DOHH2 (cell line): Measurements from ENCODE around the gene ABHD1.

Experiments used
- H3F3A ChIP-seq: fragments of 200-600 bp; sonication (generic), shearing (Covaris generic); 2 replicates; pipeline ENCODE4 v1.6.0; 2016; ENCODE audit warnings: antibody characterized with exemption, mild to moderate bottlenecking; ENCODE audit not compliant: control insufficient read depth, insufficient read depth
- H3K27ac ChIP-seq: fragments of 200-600 bp; sonication (generic); 2 replicates; pipeline ENCODE4 v1.5.1; 2014; ENCODE audit warnings: low read depth, mild to moderate bottlenecking, low read length, moderate library complexity
- H3K27me3 ChIP-seq: fragments of 200-600 bp; sonication (generic); 2 replicates; pipeline ENCODE4 v1.6.1; 2014; ENCODE audit warnings: mild to moderate bottlenecking, low read length, mixed read lengths; ENCODE audit not compliant: control insufficient read depth
- H3K36me3 ChIP-seq: fragments of 200-600 bp; sonication (generic); 2 replicates; pipeline ENCODE4 v1.6.1; 2014; ENCODE audit warnings: mild to moderate bottlenecking, low read length, moderate library complexity, mixed read lengths; ENCODE audit not compliant: control insufficient read depth
- H3K4me1 ChIP-seq: fragments of 200-600 bp; sonication (generic); 2 replicates; pipeline ENCODE4 v1.6.1; 2014; ENCODE audit warnings: mild to moderate bottlenecking, low read length, mixed read lengths; ENCODE audit not compliant: control insufficient read depth
- H3K4me2 ChIP-seq: fragments of 200-600 bp; sonication (generic); 2 replicates; pipeline ENCODE4 v1.6.0; 2014; ENCODE audit warnings: mild to moderate bottlenecking, low read length, moderate library complexity
- H3K4me3 ChIP-seq: fragments of 200-600 bp; sonication (generic); 2 replicates; pipeline ENCODE4 v1.5.1; 2014; ENCODE audit warnings: mild to moderate bottlenecking, low read length, mixed read lengths
- H3K79me2 ChIP-seq: fragments of 200-600 bp; sonication (generic); 2 replicates; pipeline ENCODE4 v1.6.1; 2014; ENCODE audit warnings: mild to moderate bottlenecking, low read length, mixed read lengths; ENCODE audit not compliant: control insufficient read depth
- H3K9me2 ChIP-seq: fragments of 200-600 bp; sonication (generic); replicated peaks from 2 replicates; pipeline ENCODE4 v1.6.1; 2014; ENCODE audit warnings: mild to moderate bottlenecking, low read length, mixed read lengths; ENCODE audit not compliant: control insufficient read depth
- H3K9me3 ChIP-seq: fragments of 200-600 bp; sonication (generic); 2 replicates; pipeline ENCODE4 v1.6.1; 2014; ENCODE audit warnings: antibody characterized with exemption, low read length, mixed read lengths; ENCODE audit not compliant: control insufficient read depth, insufficient read depth
- H4K20me1 ChIP-seq: fragments of 200-600 bp; sonication (generic); 2 replicates; pipeline ENCODE4 v1.6.0; 2014; ENCODE audit warnings: low read depth, mild to moderate bottlenecking, antibody characterized with exemption, low read length, moderate library complexity; ENCODE audit not compliant: control insufficient read depth, insufficient read depth
- EZH2phosphoT487 ChIP-seq: fragments of 200-600 bp; sonication (generic); IDR thresholded peaks from 2 replicates; pipeline ENCODE4 v1.6.1; 2017; ENCODE audit warnings: borderline replicate concordance, mild to moderate bottlenecking, antibody characterized with exemption, low read length, moderate library complexity, mixed read lengths
- TF ChIP-seq, protein P1 (sequence below): fragments of 200-600 bp; sonication (generic); IDR thresholded peaks from one replicate; pipeline ENCODE4 v1.5.1; 2014; ENCODE audit warnings: antibody characterized with exemption, mild to moderate bottlenecking, low read depth, low read length; ENCODE audit not compliant: poor library complexity, severe bottlenecking

The ABHD1 gene

DNA sequence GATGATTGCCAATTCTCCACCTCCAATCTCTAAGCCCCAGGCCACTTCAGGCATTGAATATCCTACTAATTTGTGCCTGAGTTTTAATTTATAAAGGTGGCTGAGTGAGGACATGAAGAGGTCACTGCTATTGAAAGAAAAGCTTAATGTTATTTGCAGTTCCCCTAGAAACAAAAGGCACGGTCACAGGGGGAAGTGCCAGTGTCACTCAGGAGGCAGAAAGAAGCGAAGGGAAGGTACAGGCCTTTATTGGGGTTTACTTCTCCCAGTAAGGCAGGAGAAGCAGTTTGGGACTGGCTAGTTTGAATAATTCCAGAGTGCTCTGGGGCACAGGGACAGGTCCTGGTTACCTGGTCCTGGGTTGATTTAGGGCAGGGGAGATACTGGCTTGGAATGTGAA, 1.7 kb upstream of the ABHD1 start:
- no peaks in the 10 kb centered on the region for H3K9me2 ChIP-seq
- no peaks in the 10 kb centered on the region for H3K9me3 ChIP-seq
- no peak overlapping the region for H3K4me3 ChIP-seq
- no peak overlapping the region for H3K4me2 ChIP-seq
- H3K79me2 ChIP-seq: no peaks in the 10 kb centered on the region
- H4K20me1 ChIP-seq: no peaks in the 10 kb centered on the region
- H3K4me1 ChIP-seq: peaks cover 13% of the 10 kb centered on the region
- peaks cover 29% of the 10 kb centered on the region for H3K27me3 ChIP-seq
- no peak overlapping the region for H3K27ac ChIP-seq
- no peaks in the 10 kb centered on the region for H3F3A ChIP-seq
- TF ChIP-seq EZH2phosphoT487: no peak
- TF ChIP-seq, protein P1, sequence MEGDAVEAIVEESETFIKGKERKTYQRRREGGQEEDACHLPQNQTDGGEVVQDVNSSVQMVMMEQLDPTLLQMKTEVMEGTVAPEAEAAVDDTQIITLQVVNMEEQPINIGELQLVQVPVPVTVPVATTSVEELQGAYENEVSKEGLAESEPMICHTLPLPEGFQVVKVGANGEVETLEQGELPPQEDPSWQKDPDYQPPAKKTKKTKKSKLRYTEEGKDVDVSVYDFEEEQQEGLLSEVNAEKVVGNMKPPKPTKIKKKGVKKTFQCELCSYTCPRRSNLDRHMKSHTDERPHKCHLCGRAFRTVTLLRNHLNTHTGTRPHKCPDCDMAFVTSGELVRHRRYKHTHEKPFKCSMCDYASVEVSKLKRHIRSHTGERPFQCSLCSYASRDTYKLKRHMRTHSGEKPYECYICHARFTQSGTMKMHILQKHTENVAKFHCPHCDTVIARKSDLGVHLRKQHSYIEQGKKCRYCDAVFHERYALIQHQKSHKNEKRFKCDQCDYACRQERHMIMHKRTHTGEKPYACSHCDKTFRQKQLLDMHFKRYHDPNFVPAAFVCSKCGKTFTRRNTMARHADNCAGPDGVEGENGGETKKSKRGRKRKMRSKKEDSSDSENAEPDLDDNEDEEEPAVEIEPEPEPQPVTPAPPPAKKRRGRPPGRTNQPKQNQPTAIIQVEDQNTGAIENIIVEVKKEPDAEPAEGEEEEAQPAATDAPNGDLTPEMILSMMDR: no peak
- no peaks in the 10 kb centered on the region for H3K36me3 ChIP-seq

DNA sequence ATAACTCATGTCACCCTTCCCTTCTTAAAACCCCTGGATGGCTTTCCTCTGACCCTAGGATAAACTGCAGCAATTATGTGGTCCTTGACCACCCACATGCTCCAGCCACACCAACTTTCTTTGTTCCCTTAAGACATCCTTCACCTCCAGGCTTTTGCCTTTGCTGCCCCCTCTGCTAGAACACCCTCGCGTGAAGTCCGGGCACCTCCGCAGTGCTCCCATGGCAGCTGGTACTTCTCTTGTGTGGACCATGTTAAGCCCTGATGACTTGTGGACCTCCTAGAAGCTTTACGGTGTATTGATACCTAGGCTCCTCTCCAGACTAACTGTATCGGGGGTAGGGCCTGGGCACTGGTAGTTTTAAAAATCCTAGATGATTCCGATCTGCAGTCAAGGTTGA, 824 bp upstream of the ABHD1 start:
- Histone ChIP-seq H4K20me1 (no peaks in the 10 kb centered on the region), H3K4me2 (no peak overlapping the region), H3K79me2 (no peaks in the 10 kb centered on the region), H3K27me3 (peaks cover 29% of the 10 kb centered on the region), H3K9me2 (no peaks in the 10 kb centered on the region), H3K9me3 (no peaks in the 10 kb centered on the region), H3K4me3 (no peak overlapping the region), H3F3A (no peaks in the 10 kb centered on the region), H3K4me1 (peaks cover 13% of the 10 kb centered on the region), H3K27ac (no peak overlapping the region), H3K36me3 (no peaks in the 10 kb centered on the region)
- TF ChIP-seq, protein P1: no peak
- no peak for TF ChIP-seq EZH2phosphoT487

GRCh38 chr2:27125104-27125503, 1.5 kb downstream of the ABHD1 start:
- no peaks in the 10 kb centered on the region for H4K20me1 ChIP-seq
- H3K4me2 ChIP-seq: no peak overlapping the region
- no peaks in the 10 kb centered on the region for H3K9me2 ChIP-seq
- TF ChIP-seq, protein P1: no peak
- TF ChIP-seq EZH2phosphoT487: no peak
- H3K4me3 ChIP-seq: no peak overlapping the region
- peaks cover 24% of the 10 kb centered on the region for H3K27me3 ChIP-seq
- H3K36me3 ChIP-seq: peaks cover 11% of the 10 kb centered on the region; the same call in 1 of the 2 replicates
- H3K4me1 ChIP-seq: peaks cover 11% of the 10 kb centered on the region
- H3K27ac ChIP-seq: no peak overlapping the region
- no peaks in the 10 kb centered on the region for H3K79me2 ChIP-seq
- no peaks in the 10 kb centered on the region for H3K9me3 ChIP-seq
- no peaks in the 10 kb centered on the region for H3F3A ChIP-seq

GRCh38 chr2:27126252-27126710, 2.7 kb downstream of the ABHD1 start:
- H3K79me2 ChIP-seq: no peaks in the 10 kb centered on the region
- H3K27me3 ChIP-seq: peaks cover 17% of the 10 kb centered on the region
- no peak for TF ChIP-seq EZH2phosphoT487
- TF ChIP-seq, protein P1: no peak
- no peaks in the 10 kb centered on the region for H3K9me2 ChIP-seq
- H3F3A ChIP-seq: no peaks in the 10 kb centered on the region
- no peaks in the 10 kb centered on the region for H3K9me3 ChIP-seq
- peaks cover 11% of the 10 kb centered on the region for H3K4me1 ChIP-seq
- H4K20me1 ChIP-seq: no peaks in the 10 kb centered on the region
- peaks cover 22% of the 10 kb centered on the region for H3K36me3 ChIP-seq
- H3K4me3 ChIP-seq: no peak overlapping the region
- H3K27ac ChIP-seq: no peak overlapping the region
- H3K4me2 ChIP-seq: no peak overlapping the region
